Measurements from ENCODE around the gene GCC2.
"Not testable (repeated sequence)": the region's sequence is repeated elsewhere in the genome, so short reads cannot be mapped to it uniquely, and the experiment has no call there.

The GCC2 gene

GRCh38 chr2:108446703-108447102 lies 2.3 kb upstream of the GCC2 start:
- no peak for DNase-seq

DNA sequence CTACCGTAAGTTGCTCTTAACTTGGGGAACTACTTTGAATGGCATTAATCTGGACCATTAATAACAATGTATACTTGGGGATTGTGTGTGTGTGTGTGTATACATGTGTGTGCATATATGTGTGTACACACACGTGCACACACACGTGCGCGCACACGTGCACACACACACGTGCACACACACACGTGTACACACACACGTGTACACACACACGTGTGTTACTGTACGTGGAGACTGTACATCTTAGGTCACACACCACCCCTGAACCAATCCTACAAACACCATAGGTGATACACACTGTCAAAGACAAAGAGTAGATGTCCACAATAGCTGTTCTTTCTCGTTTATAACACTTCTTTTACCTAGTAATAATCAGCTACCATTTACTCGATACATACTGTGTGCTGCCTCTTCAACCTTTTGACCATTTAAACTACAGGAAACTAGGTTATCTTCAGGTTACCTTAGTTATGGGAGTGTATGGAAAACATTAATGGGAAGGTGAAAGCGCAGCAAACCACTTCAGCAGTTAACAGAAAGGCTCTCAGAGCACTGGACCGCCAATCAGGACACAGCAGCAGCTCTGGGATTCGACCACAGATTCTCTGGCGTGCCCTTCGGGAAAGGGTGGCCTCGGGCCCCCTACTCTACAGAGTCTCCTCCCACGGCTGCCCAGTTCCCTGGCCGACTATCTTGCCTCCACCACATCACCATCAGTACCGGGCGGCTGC lies 894 bp upstream of the GCC2 start:
- no peak for DNase-seq

DNA sequence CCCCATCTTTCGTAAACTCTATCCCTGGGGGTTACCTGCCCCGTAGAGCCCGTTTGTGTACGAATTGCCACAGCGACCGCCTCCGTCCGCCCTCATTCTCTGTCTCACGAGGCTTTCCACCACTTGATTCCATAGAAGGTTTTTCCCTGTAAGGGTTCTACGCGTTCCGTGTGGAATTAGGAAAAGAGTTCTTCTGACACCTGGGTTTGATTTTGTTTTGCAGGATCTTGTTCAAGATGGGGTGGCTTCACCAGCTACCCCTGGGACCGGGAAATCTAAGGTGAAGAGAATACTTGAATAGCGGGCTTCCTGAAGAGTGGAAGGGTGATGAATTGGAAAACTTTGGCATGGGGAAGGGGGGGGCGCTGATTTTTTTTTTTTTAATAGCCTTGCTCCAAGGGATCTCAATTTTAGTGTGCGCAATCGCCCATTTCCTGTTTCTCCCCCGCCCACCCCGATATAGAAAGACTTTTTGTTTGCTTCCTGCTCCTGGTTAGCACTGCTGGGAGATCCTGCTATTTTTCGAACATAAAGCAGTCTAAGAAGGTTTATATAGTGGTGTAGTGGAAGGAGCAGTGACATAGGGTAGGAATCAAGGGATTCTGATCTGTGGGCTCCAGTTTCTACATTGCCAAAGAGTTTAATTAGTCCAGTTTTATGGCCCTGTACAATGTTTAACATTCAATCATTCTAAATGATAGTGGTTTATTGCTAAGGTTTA lies 564 bp downstream of the GCC2 start:
- DNase-seq, result no peak

DNA sequence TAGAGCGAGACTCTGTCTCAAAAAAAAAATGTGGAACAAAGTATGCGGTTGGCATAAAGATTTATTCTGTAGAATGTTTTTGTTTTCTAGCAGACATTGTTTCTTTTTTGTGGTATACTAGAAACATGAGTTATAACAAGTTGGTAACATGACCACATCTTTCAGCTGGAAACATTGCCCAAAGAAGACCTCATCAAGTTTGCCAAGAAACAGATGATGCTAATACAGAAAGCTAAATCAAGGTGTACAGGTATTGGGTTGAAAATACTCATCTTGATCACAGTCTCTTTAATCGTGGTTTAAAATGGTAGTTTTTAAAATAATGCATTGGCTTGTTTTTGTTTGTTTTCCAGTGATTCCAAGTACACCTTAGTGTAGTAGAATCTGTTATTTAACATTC lies 1.9 kb downstream of the GCC2 start:
- no peak for DNase-seq

- no peak for DNase-seq
These were observed 3.0 kb downstream of the GCC2 start for GRCh38 chr2:108451976-108452375.

DNA sequence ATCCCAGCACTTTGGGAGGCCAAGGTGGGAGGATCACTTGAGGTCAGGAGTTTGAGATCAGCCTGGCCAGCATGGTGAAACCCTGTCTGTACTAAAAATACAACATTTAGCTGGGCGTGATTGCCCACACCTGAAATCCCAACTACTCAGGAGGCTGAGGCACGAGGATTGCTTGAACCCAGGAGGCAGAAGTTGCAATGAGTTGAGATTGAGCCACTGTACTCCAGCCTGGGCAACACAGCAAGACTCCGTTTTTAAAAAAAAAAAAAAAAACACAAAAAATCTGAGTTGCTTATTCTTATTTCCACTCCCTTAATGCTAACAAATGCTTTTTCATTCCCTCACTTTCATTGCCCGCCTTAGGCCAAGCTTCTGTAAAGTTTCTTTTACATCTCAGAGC lies 4.5 kb downstream of the GCC2 start:
- not testable (repeated sequence) for DNase-seq

DNA sequence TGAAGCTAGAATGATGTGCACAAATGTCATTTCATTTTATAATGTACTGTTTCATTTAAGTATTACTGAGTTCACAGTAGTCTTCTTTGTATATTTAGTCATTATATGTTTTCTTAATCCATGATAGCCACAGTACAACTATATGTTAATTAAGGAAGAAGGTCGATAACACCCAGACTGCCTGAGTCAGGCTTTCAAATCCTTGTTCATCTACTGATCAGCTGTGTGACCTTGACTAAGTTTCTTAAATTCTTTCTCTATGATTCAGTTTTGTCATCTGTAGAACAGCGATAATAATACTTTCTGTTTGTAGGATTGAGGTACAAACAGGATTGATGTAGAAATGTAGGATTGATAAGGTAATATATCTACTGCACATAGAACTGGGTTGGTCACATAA lies 5.4 kb downstream of the GCC2 start:
- DNase-seq, result no peak

DNA sequence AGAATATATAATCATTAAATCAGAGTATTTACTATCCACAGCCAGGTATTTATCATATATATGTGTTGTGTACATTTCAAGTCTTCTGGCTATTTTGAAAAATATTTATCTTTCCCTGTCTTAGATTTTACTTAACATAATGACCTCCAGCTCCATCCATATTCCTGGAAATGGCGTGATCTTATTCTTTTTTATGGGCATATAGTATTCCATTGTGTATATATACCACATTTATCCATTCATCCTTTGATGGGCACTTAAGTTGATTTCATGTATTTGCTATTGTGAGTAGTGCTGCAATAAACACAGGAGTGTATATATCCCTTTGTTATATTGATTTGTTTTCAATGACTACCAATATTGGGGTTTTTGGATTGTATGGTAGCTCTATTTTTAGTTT lies 6.6 kb downstream of the GCC2 start:
- DNase-seq, result no peak

DNA sequence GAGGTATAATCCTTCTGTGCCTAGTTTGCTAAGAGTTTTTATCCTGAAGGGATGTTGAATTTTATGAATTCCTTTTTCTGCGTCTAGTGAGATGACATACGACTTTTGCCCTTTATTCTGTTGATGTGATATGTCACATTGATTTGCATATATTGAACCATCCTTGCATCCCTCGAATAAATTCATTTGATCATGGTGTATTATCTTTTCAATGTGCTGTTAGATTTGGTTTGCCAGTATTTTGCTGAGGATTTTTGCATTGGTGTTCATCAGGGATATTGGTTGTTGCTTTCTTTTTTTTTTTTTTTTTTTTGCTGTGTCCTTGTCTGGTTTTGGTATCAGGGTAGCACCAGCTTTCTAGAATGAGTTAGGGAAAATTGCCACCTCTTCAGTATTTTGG lies 9.1 kb downstream of the GCC2 start:
- DNase-seq, result no peak

DNA sequence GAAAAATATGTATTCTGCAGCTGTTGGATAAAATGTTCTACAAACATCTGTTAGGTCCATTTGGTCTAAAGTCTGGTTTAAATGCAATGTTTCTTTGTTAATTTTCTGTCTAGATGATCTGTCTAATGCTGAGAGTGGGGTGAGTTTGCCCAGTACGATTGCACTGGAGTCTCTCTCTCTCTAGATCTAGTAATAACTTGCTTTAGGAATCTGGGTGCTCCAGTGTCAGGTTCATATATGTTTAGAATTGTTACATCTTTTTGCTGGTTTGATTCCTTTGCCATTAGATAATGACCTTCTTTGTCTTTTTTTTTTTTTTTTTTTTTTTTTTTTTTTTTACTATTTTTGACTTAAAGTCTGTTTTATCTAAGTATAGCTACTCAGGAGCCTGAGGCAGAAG lies 10.4 kb downstream of the GCC2 start:
- no peak for DNase-seq

DNA sequence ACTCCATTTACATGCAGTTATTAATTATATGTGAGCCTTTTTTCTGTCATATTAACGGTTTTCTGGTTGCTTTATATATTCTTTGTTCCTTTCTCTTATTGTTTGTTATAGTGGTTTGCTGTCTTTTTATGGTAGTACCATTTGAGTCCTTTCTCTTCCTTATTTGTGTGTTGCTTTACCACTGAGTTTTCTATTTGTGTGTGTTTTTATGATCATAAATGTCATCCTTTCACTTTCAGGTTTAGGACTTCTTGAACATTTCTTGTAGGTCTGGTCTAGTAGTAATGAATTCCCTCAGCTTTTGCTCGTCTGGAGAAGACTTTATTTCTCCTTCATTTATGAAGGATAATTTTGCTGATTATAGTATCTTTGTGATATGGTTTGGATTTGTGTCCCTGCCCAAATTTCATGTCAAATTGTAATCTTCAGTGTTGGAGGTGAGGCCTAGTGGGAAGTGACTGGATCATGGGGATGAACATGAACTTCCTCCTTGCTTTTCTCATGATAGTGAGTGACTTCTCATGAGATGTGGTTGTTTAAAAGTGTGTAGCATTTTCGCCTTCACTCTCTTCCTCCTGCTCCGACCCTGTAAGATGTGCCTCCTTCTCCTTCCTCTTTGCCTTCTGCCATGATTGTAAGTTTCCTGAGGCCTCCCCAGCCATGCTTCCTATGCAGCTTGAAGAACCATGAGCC lies 11.5 kb downstream of the GCC2 start:
- no peak for DNase-seq

GRCh38 chr2:108477099-108477498 lies 28.1 kb downstream of the GCC2 start:
- no peak for DNase-seq

DNA sequence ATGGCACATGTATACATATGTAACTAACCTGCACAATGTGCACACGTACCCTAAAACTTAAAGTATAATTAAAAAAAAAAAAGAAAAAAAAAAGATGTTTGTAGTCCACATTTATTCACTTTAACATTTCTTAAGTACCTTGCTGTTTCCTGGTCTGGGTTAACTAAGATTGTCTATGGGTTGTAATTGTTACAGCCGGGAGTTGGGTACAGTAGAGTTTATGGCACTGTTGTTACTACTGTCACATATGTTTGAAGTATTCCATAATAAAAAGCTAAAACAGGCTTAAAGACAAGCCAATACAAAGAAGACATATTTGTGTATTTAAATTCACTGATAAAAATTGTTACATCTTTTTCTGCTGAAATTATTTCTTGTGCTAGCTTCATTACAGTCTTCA lies 36.2 kb downstream of the GCC2 start:
- DNase-seq, result no peak

GRCh38 chr2:108490506-108491122 lies 41.6 kb downstream of the GCC2 start:
- no peak for DNase-seq

- no peak for DNase-seq
These were observed 42.8 kb downstream of the GCC2 start for GRCh38 chr2:108491848-108492247.

DNA sequence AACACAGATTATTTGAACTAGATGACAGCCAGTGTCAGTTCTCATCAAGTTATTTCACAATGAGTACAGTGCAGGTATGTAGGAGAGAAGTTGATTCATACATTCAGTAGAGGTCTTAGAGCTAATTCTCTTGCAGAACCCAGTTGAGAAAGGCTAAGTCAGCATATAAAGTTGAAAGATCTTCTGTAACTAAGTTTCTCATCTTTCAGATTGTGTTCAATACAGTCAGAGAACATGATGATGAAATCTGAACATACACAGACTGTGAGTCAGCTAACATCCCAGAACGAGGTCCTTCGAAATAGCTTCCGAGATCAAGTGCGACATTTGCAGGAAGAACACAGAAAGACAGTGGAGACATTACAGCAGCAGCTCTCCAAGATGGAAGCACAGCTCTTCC lies 43.4 kb downstream of the GCC2 start:
- no peak for DNase-seq

GRCh38 chr2:108496167-108496566 lies 47.2 kb downstream of the GCC2 start:
- DNase-seq, result not testable (repeated sequence)

- not testable (repeated sequence) for DNase-seq
These were observed 58.6 kb downstream of the GCC2 start for GRCh38 chr2:108507620-108508019.

- not testable (repeated sequence) for DNase-seq
These were observed 63.4 kb downstream of the GCC2 start for GRCh38 chr2:108512431-108512830.

DNA sequence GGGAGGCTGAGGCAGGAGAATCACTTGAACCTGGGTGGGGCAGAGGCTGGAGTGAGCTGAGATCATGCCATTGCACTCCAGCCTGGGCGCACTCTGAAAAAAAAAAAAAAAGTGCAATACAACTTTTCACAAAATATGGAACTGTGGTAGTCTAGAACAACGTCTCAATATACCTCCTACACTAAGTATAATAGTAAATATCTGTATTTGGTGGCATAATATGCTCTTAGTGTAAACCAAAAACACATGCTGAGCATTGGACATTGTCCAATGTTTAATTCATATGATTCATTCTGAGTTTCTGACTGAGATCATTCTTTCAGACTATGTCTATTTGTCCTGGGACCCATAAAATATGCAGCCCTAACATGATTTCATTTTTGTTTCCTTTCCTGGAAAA lies 65.5 kb downstream of the GCC2 start:
- DNase-seq, result not testable (repeated sequence)

- DNase-seq, result not testable (repeated sequence)
These were observed 75.7 kb downstream of the GCC2 start for GRCh38 chr2:108524688-108525087.

GRCh38 chr2:108525258-108525657 lies 76.3 kb downstream of the GCC2 start:
- DNase-seq, result not testable (repeated sequence)

DNA sequence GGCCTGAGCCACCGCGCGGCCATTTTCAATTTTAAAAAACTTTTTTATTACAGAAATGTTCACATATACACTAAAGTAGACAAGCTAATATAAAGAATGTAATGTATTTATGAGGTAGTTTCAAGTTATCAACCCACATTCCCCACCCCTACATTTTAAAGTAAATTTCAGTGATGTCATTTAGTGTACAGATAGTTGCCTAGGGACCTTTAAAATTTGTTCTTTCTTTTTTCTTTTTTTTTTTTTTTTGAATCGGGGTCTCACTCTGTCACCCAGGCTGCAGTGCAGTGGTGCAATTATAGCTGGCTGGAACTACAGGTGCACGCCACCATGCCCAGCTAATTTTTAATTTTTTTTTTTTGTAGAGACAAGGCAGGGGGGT lies 82.7 kb downstream of the GCC2 start:
- no peak for DNase-seq

Measured in KG1 (cell line).